Panc1 (cell line): ENCODE results near the gene CACNA1E. TPM values are rescaled to one million over a fixed set of nuclear protein-coding genes. Genes with fewer than 3 reads are reported as not detected.

ENCODE experiments used
- ATAC-seq: fragments of 200-7000 bp; cut with Tn5 transposase; 2 replicates; pipeline ENCODE4 v1.9.1; 2020; ENCODE audit warnings: mild to moderate bottlenecking, moderate library complexity
- BruUV-seq: library from RNA; stranded (reverse); fragments of 400-500 nt; replicated peaks from 2 replicates; lab custom pipeline; 2021; lab: Mats Ljungman, UMichigan
- CTCF ChIA-PET: fragments of 300-600 bp; sonication (Branson Sonifier 250); formaldehyde crosslinking; loops from one replicate; lab custom pipeline; 2022; ENCODE audit warnings: antibody characterized with exemption; lab: Charles Lee
- POLR2A ChIA-PET: fragments of 300-600 bp; sonication (Branson Sonifier 250); formaldehyde crosslinking; loops from one replicate; lab custom pipeline; 2022; ENCODE audit warnings: antibody characterized with exemption; lab: Charles Lee
- DNase-seq: peaks from one replicate; pipeline ENCODE4 v3.0.0-alpha.2; 2010; ENCODE audit warnings: low read depth, low spot score
- H3K27ac ChIP-seq: 2 replicates; pipeline ENCODE4 v1.5.1; 2011; ENCODE audit warnings: mild to moderate bottlenecking, low read length, inconsistent platforms
- H3K27me3 ChIP-seq: fragments of 200-500 bp; sonication (Bioruptor generic); 2 replicates; pipeline ENCODE4 v1.6.0; 2014; ENCODE audit warnings: low read length, inconsistent platforms; ENCODE audit not compliant: control insufficient read depth, insufficient read depth
- H3K36me3 ChIP-seq: fragments of 200-500 bp; sonication (Bioruptor generic); 2 replicates; pipeline ENCODE4 v1.5.1; 2014; ENCODE audit warnings: inconsistent platforms, mild to moderate bottlenecking, low read length, moderate library complexity; ENCODE audit not compliant: control insufficient read depth, insufficient read depth
- H3K4me1 ChIP-seq: 2 replicates; pipeline ENCODE4 v1.5.1; 2011; ENCODE audit warnings: inconsistent platforms, mild to moderate bottlenecking, low read length, moderate library complexity; ENCODE audit not compliant: control insufficient read depth, insufficient read depth
- H3K4me3 ChIP-seq, 2 experiments: 2 replicates each; pipeline ENCODE4 v1.5.1; 2011 to 2012; ENCODE audit warnings: low read depth in 2 of 2, low read length in 2 of 2, mild to moderate bottlenecking in 2 of 2, inconsistent platforms in 1 of 2, moderate library complexity in 1 of 2
- H3K9me3 ChIP-seq: fragments of 200-500 bp; sonication (Bioruptor generic); 2 replicates; pipeline ENCODE4 v1.5.1; 2014; ENCODE audit warnings: low read depth, mild to moderate bottlenecking, inconsistent platforms, low read length, moderate library complexity; ENCODE audit not compliant: control insufficient read depth, insufficient read depth
- POLR2AphosphoS5 ChIP-seq: IDR thresholded peaks from 2 replicates; pipeline ENCODE4 v1.6.1; 2012; ENCODE audit warnings: mild to moderate bottlenecking, low read depth, low read length, moderate library complexity
- SIN3A ChIP-seq: IDR thresholded peaks from 2 replicates; pipeline ENCODE4 v1.6.1; 2012; ENCODE audit warnings: low read depth, mild to moderate bottlenecking, low read length, moderate library complexity, borderline replicate concordance; ENCODE audit not compliant: insufficient read depth
- TCF7L2 ChIP-seq: IDR thresholded peaks from 2 replicates; pipeline ENCODE4 v1.6.1; 2011; ENCODE audit warnings: mild to moderate bottlenecking, low read depth, low read length, inconsistent platforms
- in situ Hi-C: cut with HindIII; loops from 2 replicates; pipeline ENCODE4 v1.10.0; 2016; ENCODE audit warnings: low sequenced_read_pairs, low pct_unique_long_range_greater_than_20kb
- intact Hi-C: fragments of 100-400 bp; cut with micrococcal nuclease; formaldehyde crosslinking; loops from one replicate; pipeline ENCODE4 v1.10.0; 2022; ENCODE audit not compliant: unreplicated experiment
- total RNA-seq: library from RNA; stranded (reverse); gene quantifications from one replicate; pipeline ENCODE4 v1.2.1, GENCODE V29; 2021; ENCODE audit not compliant: unreplicated experiment
- TF ChIP-seq, protein P1 (sequence below), 2 experiments: IDR thresholded peaks; 2 replicates each; pipeline ENCODE4 v1.6.1; 2011 to 2012; ENCODE audit warnings: low read depth in 2 of 2, control low read depth in 1 of 2, low read length in 1 of 2, mild to moderate bottlenecking in 1 of 2, moderate library complexity in 1 of 2; ENCODE audit not compliant: insufficient read depth in 1 of 2
- TF ChIP-seq, protein P2 (sequence below): fragments of 450-650 bp; IDR thresholded peaks from 2 replicates; pipeline ENCODE4 v1.5.1; 2017; ENCODE audit warnings: mild to moderate bottlenecking

Gene CACNA1E
- total RNA-seq, 1 experiment from 2014 or later = not detected

DNA sequence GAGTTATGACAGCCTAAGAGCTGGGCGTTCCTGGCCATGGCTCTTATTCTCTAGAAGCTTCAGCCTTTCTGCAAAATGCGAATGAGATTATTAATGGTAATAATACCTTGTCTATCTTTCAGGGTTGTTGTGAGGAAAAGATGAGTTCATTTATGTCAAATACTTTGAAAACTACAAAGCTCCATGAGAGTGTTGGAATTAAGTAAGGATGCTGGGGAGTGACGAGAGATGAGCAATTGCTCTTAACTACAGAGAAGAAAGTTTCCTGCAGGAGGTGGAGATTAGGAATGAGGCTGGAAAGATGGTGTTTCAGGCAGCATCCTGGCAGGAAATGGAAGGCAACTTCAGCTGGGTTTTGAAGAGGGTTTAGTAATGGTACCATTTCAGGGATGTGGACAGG lies 124.2 kb downstream of the CACNA1E start:
- TF ChIP-seq TCF7L2 = no peak
- no peak for TF ChIP-seq POLR2AphosphoS5
- TF ChIP-seq, protein P1, sequence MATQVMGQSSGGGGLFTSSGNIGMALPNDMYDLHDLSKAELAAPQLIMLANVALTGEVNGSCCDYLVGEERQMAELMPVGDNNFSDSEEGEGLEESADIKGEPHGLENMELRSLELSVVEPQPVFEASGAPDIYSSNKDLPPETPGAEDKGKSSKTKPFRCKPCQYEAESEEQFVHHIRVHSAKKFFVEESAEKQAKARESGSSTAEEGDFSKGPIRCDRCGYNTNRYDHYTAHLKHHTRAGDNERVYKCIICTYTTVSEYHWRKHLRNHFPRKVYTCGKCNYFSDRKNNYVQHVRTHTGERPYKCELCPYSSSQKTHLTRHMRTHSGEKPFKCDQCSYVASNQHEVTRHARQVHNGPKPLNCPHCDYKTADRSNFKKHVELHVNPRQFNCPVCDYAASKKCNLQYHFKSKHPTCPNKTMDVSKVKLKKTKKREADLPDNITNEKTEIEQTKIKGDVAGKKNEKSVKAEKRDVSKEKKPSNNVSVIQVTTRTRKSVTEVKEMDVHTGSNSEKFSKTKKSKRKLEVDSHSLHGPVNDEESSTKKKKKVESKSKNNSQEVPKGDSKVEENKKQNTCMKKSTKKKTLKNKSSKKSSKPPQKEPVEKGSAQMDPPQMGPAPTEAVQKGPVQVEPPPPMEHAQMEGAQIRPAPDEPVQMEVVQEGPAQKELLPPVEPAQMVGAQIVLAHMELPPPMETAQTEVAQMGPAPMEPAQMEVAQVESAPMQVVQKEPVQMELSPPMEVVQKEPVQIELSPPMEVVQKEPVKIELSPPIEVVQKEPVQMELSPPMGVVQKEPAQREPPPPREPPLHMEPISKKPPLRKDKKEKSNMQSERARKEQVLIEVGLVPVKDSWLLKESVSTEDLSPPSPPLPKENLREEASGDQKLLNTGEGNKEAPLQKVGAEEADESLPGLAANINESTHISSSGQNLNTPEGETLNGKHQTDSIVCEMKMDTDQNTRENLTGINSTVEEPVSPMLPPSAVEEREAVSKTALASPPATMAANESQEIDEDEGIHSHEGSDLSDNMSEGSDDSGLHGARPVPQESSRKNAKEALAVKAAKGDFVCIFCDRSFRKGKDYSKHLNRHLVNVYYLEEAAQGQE (IDR thresholded peaks at IDR 0.05; ENCODE audit: insufficient read depth in 1 of 2, low read depth in 2 of 2, low read length in 1 of 2) = no peak
- TF ChIP-seq SIN3A = no peak
- BruUV-seq = no TSS peak

DNA sequence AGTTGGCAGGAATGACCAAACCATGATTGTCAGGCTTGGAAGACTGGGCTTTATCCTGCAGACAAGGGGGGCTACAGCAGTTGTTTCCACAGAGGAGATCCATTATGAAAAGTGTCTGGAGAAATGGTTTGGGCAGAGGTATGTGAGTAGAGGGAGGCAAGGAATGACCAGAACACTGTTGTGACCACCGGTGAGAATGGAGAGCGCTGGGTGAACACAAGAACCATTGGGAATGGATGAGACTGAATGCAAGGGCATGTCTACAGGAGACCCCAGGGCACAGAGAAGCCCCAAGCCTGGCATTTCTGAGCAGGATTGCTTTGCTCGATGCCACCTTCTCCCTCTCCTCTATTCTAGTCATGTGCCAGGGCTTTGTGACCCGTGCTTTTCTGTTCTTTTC lies 125.1 kb downstream of the CACNA1E start:
- ATAC-seq (no peak), DNase-seq (no peak)
- Histone ChIP-seq H3K36me3 (no peaks in the 10 kb centered on the region), H3K27ac (no peak overlapping the region), H3K9me3 (no peaks in the 10 kb centered on the region), H3K4me3 (no peak overlapping the region), H3K27me3 (no peaks in the 10 kb centered on the region; the same call in 1 of the 2 replicates), H3K4me1 (no peaks in the 10 kb centered on the region)
- BruUV-seq = no TSS peak
- in situ Hi-C loops (no loop called here), intact Hi-C loops (no loop called here)
- ChIA-PET POLR2A (no interaction called here), CTCF (no interaction called here)
- TF ChIP-seq, protein P1 (IDR thresholded peaks at IDR 0.05; ENCODE audit: insufficient read depth in 1 of 2, low read depth in 2 of 2, low read length in 1 of 2) = no peak
- TF ChIP-seq TCF7L2 (no peak), POLR2AphosphoS5 (no peak), SIN3A (no peak)
- TF ChIP-seq, protein P2, sequence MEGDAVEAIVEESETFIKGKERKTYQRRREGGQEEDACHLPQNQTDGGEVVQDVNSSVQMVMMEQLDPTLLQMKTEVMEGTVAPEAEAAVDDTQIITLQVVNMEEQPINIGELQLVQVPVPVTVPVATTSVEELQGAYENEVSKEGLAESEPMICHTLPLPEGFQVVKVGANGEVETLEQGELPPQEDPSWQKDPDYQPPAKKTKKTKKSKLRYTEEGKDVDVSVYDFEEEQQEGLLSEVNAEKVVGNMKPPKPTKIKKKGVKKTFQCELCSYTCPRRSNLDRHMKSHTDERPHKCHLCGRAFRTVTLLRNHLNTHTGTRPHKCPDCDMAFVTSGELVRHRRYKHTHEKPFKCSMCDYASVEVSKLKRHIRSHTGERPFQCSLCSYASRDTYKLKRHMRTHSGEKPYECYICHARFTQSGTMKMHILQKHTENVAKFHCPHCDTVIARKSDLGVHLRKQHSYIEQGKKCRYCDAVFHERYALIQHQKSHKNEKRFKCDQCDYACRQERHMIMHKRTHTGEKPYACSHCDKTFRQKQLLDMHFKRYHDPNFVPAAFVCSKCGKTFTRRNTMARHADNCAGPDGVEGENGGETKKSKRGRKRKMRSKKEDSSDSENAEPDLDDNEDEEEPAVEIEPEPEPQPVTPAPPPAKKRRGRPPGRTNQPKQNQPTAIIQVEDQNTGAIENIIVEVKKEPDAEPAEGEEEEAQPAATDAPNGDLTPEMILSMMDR = no peak

More for the DNA sequence above, 124.2 kb downstream of the CACNA1E start:
- H3K4me3 ChIP-seq = no peak overlapping the region
- CTCF ChIA-PET = no interaction called here
- no peaks in the 10 kb centered on the region; the same call in 1 of the 2 replicates for H3K27me3 ChIP-seq
- intact Hi-C loops (no loop called here), in situ Hi-C loops (no loop called here)
- DNase-seq (no peak), ATAC-seq (no peak)
- H3K36me3 ChIP-seq = no peaks in the 10 kb centered on the region
- H3K4me1 ChIP-seq = no peaks in the 10 kb centered on the region
- POLR2A ChIA-PET = no interaction called here
- no peaks in the 10 kb centered on the region for H3K9me3 ChIP-seq
- no peak overlapping the region for H3K27ac ChIP-seq
